Stimulated activated CD8-positive, alpha-beta memory T cell treated with anti-CD3 and anti-CD28 coated beads, Interleukin-15, amount 100 ng/mL, for 1 hour (primary cell): Measurements from ENCODE around the gene CORO1C.
"Not testable (repeated sequence)": the region's sequence is repeated elsewhere in the genome, so short reads cannot be mapped to it uniquely, and the experiment has no call there.

ENCODE experiments used
- DNase-seq: peaks from one replicate; pipeline ENCODE4 v3.0.0-alpha.2; 2020; ENCODE audit warnings: low read depth

Gene CORO1C

DNA sequence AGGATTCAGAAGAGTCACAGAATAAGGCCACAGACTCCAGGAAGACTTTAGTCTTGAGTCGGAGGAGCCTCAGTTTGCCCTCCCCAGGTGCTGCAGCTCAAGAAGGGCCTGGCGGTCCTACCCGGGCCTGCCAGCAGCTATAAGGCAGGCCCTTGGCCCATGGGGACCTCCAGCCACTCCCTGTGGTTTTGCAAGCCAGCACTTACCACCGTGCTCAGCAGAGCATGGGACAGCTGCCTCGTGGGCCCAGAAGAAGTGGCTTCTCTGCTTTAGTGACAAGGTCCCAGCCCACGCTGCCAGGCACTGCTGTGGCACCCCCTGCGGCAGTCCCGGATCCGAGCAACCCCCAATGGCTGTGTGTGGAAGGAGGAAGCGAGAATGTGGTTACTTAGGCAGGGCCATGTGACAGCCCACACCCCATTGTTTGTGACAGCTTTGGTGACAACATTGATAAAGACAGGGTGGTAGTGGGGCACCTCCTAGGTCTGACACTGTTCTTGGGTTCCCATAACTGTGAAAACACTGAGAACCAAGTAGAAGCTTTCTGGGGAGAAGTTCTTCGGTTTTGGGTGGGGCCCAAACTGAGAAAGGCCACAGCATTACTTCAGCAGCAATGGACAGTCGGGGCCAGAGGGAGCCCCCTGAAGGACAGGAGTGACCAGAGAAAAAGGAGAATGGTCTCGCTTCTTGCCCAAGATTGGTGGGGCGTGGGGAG is 97.6 kb downstream of the CORO1C start, which contains the start of gene SELPLG:
TSS of gene SELPLG (minus strand) at position 361 of the 715 bp plus-strand sequence. CDS start 9,587 bp downstream, outside the sequence.
- peak; percentile 66 for DNase-seq

DNA sequence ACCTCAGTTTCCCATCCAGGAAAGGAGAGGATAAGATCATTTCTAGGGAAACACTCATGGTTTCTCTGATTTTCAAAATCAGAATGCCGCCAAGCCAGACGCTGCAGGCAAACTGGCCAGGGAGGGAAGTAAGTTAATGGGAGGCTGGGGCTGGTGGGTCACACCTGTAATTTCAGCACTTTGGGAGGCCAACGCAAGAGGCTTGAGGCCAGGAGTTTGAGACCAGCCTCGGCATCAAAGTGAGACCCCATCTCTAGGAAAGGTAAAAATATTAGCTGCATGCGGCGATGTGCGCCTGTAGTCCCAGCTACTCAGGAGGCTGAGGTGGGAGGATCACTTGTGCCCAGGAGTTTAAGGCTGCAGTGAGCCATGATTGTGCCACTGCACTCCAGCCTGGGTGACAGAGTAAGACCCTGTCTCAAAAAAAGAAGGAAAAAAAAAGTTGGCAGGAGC is 98.2 kb downstream of the CORO1C start:
- no peak for DNase-seq

DNA sequence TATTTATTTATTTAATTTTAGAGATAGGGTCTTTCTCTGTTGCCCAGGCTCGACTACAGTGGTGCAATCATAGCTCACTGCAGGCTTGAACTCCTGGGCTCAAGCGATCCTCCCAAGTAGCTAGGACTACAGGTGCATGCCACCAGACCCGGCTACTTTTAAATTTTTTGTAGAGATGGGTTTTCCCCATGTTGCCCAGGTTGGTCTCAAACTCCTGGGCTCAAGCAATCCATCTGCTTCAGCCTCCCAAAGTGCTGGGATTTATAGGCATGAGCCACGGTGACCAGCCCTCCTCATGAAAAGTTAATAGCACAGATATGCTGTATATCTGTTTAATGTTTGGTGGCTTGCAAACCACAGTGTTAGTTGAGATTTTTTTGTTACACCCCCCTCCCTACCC is 100.1 kb downstream of the CORO1C start:
- DNase-seq = not testable (repeated sequence)

DNA sequence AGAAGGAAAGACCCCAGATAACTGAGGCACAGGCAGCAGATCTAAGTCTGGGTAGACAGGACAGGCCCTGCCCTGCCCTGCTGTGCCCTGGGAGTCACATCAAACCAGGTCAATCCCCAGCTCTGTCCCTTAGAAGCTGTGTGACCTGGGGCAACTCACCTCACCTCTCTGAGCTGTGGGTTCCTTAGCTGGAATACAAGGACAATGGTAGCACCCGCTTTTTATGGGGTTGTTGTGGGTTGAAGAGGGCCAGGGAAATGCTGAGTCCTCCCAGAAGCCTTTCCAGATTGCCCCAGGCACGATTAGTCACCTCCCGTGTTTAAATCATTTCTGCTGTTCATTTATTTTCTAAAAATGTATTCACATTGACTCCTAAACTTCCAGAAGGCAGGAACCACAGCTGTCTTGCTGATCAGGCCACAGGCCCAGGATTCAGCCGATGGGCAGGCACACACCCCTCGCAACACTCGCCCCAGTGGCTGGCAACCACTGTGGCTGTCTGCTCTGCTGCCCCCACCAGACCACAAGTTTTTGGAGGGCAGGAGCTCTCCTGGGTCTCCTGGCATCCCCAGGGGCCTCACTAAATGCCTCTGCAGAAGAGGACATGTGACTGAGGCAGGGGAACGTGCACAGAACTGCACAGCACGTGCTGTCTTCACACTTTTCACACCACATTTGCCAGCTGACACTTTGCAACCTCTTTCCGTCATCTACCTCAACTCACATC is 100.7 kb downstream of the CORO1C start:
- no peak for DNase-seq

DNA sequence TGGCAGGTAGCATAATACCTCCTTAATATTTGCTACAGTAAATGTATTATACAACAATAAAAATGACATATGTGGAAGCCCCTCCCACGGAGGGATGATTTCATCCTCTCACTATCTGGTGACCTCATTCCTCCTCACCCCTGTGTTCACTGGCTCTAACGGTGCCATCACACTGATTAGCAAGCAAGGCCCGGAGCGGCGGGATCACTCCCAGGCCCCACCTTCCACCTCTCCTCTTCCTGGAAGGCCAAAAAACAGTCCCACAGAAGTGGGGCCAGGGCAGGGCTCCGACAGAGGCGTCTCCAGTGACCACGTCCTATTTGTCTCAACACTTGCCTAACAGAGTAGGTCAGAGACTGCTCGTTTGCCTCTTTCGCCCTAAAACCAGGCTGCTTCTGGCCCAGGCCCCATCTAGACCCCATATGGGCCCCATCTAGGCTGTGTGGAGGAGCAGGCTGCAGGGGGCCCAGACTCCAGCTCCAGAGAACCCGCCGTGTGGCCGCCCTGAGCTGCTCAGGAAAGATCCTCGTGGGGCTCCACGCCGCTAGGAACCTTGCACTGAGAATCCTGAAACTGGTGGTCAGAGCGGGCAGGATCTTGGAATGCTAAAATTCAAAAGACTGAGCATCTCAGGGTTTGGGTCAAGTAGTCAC is 101.4 kb downstream of the CORO1C start:
- no peak for DNase-seq

DNA sequence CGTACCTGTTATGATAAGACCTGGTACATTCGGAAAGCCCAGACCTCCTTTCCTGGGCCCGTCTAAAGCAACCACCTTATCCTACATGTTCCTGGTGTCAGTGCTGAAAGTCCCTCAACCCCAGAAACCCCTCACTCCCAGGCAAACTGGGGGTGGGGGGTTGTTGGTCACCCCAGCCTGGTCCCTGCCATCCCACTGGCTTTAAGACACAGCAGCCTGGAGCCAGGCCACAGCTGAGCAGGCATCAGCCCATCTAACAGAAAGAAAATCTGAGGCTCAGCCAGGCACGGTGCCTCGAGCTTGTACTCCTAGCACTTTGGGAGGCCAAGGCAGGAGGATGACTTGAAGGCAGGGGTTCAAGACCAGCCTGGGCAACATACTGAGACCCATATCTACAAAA is 102.2 kb downstream of the CORO1C start:
- DNase-seq = no peak

- DNase-seq = no peak
These were observed 104.0 kb downstream of the CORO1C start for GRCh38 chr12:108627134-108627920.

DNA sequence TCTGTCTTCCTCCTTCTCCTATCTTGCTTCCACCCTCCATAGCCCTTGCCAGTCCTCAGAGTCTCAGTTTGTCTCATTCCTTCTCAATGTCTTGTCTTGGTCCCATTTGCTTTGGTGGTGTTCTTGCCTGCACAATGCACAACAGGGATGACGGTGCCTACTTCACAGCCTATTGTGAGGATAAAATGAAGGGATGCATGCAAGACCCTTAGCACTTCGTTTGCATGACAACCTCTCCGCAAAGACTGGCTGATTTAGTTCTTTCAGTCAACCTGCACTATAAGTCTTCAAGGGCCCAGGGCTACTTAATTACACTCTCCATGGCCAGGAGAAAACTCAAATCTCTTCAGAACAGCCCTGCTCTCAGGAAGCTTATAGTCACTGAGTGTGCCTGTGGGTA is 106.1 kb downstream of the CORO1C start:
- no peak for DNase-seq

DNA sequence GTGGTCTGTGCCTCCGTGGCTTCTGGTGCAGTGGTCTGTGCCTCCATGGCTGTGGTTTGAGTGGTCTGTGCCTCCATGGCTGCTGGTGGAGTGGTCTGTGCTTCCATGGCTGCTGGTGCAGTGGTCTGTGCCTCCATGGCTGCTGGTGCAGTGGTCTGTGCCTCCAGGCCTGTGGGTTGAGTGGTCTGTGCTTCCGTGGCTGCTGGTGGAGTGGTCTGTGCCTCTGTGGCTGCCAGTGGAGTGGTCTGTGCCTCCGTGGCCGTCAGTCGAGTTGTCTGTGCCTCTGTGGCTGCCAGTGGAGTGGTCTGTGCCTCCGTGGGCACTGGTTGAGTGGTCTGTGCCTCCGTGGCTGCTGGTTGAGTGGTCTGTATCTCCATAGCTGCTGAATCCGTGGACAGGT is 107.7 kb downstream of the CORO1C start:
- DNase-seq = no peak

DNA sequence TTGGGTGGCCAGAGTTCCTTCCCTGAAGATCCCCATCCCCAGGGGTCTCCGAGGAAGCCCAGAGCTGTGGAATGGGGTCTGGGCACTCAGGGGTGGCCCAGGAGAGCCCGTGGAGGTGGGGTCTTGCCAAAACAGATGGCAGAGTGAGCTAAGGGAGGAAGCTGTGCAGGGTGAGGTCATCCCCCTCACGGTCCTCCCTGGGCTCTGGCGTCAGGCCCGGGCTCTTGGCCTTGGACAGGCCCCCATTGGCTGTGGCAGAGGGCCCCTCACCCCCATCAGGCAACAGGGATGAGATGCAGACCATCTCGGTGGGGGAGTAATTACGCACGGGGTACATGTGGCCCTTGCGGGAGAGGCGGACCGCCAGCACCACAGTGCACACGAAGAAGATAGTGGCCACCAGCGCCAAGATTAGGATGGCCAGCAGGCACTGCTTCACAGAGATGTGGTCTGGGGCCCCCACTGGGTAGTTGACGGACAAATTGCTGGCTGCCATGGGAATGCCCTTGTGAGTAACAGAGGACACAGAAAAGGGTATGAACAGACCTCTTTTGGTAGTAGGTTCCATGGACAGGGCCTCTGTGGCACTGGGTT is 108.3 kb downstream of the CORO1C start:
- DNase-seq = no peak

DNA sequence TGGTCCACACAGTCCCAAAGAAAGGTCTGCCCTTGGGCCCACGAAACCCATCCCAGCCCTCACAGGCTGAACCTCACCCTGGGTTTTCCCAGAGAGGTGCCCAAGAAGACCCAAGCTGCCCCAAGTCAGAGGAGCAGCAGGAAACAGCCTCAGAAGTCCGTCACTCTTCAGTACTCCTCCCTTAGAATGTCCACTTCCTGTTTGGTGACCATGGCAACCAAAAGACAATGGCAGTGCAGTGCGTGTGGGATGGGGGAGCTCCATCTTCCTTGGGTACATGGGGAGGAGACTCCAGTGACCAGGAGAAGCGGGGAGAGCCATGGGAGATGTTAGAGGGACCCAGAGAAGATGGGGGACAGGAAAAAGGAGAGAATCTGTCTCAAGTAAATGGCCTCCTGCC is 108.9 kb downstream of the CORO1C start:
- DNase-seq = no peak

DNA sequence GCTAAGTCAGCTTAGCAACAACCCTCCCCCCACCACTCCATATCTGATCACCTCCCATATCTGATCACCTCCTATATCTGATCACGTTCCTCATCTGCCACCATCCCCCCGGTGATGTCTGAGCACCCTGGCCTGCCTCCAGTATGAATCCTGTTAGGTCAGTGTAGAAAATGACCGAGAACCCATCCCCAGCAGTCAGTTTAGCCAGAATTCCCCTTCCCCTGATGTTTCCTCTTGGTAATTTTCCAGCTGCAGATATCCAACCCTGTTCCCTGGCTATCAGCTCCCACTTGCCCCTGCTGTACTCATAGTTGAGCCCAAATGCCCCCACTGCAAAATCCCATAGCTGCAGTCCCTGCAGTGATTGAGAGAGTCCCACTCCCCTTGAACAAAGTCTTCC is 110.2 kb downstream of the CORO1C start:
- DNase-seq = no peak

DNA sequence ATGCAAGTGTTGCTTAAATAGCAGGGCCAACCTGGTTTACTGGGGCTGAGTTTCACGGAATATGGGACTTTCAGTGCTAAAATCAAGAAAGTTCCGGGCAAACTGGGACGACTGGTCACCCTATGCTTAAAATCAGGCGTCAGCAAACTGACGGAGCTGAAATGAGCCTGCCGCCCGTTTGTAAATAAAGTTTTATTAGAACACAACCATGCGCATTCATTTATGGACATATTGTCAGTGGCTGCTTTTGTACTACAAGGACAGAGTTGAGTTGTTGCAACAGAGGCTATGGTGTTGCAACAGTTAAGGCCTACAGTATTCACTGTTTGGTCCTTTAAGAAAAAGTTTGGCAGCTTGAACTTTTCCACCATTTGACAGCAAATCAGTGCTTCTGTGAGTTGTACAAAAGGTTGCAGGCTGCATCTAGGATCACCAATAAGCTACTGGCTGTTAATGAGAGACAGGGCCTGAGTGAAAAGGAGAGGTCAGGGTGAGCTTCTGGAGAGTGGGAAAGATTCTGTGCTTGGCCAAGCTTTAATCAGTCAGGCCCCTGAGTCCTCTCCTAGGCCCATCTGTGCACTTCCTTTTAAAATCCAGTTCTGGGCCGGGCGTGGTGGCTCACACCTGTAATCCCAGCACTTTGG is 111.0 kb downstream of the CORO1C start:
- no peak for DNase-seq

- DNase-seq = no peak
These were observed 111.8 kb downstream of the CORO1C start for GRCh38 chr12:108619369-108620160.

- not testable (repeated sequence) for DNase-seq
These were observed 112.4 kb downstream of the CORO1C start for GRCh38 chr12:108618953-108619274.

- peak; percentile 56 for DNase-seq
These were observed 113.0 kb downstream of the CORO1C start for GRCh38 chr12:108618079-108618952.

- DNase-seq = peak; percentile 44
These were observed 114.1 kb downstream of the CORO1C start for GRCh38 chr12:108616941-108617858.

GRCh38 chr12:108616359-108616758 is 115.0 kb downstream of the CORO1C start:
- no peak for DNase-seq
